Peyer's patch (tissue), 4 donors: ENCODE measurements around the gene SIMC1.

ENCODE experiments used
- POLR2A ChIP-seq, 2 donors: fragments of 450-650 bp; IDR thresholded peaks; one replicate each; pipeline ENCODE4 v1.5.1; 2017; ENCODE audit warnings: antibody characterized with exemption in 2 of 2, mild to moderate bottlenecking in 2 of 2, moderate library complexity in 2 of 2
- TF ChIP-seq, protein P1 (sequence below), 6 experiments: fragments of 450-650 bp in 4 of 6; fragments of 200-600 bp in 2 of 6; sonication (generic) in 1 of 6; IDR thresholded peaks; one replicate each; pipeline ENCODE4 v1.5.1; 2017 to 2019; ENCODE audit warnings: antibody characterized with exemption in 6 of 6, mild to moderate bottlenecking in 3 of 6, moderate library complexity in 1 of 6

DNA sequence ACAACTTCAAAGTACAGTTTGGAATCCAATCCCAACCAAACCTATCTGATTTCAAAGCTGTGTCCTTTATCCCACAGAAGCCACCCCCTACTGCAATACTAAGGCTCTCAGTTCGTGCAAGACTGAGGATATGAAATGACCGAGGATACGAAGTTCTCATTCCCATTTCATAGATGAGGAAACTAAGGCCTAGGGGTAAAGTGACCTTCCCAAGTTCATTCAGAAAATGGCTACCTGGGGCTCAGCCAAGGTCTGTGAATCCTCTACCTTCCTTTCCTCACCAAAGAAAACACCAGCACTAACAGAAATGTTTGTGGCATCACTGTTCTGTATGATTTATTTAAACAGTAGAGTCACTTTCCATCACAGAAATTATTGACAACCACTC, 117.9 kb downstream of the SIMC1 start:
- TF ChIP-seq, protein P1, sequence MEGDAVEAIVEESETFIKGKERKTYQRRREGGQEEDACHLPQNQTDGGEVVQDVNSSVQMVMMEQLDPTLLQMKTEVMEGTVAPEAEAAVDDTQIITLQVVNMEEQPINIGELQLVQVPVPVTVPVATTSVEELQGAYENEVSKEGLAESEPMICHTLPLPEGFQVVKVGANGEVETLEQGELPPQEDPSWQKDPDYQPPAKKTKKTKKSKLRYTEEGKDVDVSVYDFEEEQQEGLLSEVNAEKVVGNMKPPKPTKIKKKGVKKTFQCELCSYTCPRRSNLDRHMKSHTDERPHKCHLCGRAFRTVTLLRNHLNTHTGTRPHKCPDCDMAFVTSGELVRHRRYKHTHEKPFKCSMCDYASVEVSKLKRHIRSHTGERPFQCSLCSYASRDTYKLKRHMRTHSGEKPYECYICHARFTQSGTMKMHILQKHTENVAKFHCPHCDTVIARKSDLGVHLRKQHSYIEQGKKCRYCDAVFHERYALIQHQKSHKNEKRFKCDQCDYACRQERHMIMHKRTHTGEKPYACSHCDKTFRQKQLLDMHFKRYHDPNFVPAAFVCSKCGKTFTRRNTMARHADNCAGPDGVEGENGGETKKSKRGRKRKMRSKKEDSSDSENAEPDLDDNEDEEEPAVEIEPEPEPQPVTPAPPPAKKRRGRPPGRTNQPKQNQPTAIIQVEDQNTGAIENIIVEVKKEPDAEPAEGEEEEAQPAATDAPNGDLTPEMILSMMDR (IDR thresholded peaks at IDR 0.05) = no peak
- no peak for TF ChIP-seq POLR2A (IDR thresholded peaks at IDR 0.05)
